Neuronal stem cell (in vitro differentiated cells): ENCODE results near the gene SKIC2. TPM values are rescaled to one million over a fixed set of nuclear protein-coding genes. Genes with fewer than 3 reads are reported as not detected.

Source experiments
- small RNA-seq: library from polyadenylated mRNA; stranded (forward); fragments of <200 nt; extraction: miRNeasy Mini kit (QIAGEN cat#:217004); gene quantifications from one replicate; pipeline ENCODE3, GENCODE V24; 2013; ENCODE audit not compliant: insufficient read depth

SKIC2 gene

Small RNA genes within 50 kb of the gene (small RNA-seq; reads per million reads assigned to genes)
- not detected for gene AL645922.1
